Activated CD4-positive, alpha-beta memory T cell treated with anti-CD3 and anti-CD28 coated beads for 36 hours (primary cell): ENCODE data around the gene ANKS1B. TPM values are rescaled to one million over a fixed set of nuclear protein-coding genes. Genes with fewer than 3 reads are reported as not detected.
"Not testable (repeated sequence)": the region's sequence is repeated elsewhere in the genome, so short reads cannot be mapped to it uniquely, and the experiment has no call there.

Experiments used
- CTCF ChIA-PET: fragments of 350-600 bp; sonication (Branson Sonifier 250); formaldehyde crosslinking; loops from one replicate; lab custom pipeline; 2021; ENCODE audit warnings: antibody characterized with exemption, inconsistent platforms; lab: Charles Lee
- POLR2A ChIA-PET: fragments of 350-600 bp; sonication (Branson Sonifier 250); formaldehyde crosslinking; loops from one replicate; lab custom pipeline; 2021; ENCODE audit warnings: antibody characterized with exemption; lab: Charles Lee
- DNase-seq: peaks from one replicate; pipeline ENCODE4 v3.0.0-alpha.2; 2020
- H3K27ac Mint-ChIP-seq: one replicate; pipeline ENCODE4 v1.8.0; 2021; ENCODE audit warnings: mixed read lengths
- H3K27me3 Mint-ChIP-seq: one replicate; pipeline ENCODE4 v1.8.0; 2021; ENCODE audit warnings: mixed read lengths
- H3K36me3 Mint-ChIP-seq: one replicate; pipeline ENCODE4 v1.8.0; 2021; ENCODE audit warnings: mixed read lengths
- H3K4me1 Mint-ChIP-seq: one replicate; pipeline ENCODE4 v1.8.0; 2021; ENCODE audit warnings: low read depth, mixed read lengths
- H3K4me3 Mint-ChIP-seq: one replicate; pipeline ENCODE4 v1.8.0; 2021; ENCODE audit warnings: mild to moderate bottlenecking, mixed read lengths
- H3K9me3 Mint-ChIP-seq: one replicate; pipeline ENCODE4 v1.8.0; 2021; ENCODE audit warnings: mixed read lengths
- intact Hi-C: fragments of 100-400 bp; cut with micrococcal nuclease; formaldehyde crosslinking; loops from one replicate; pipeline ENCODE4 v1.15.1; 2023
- total RNA-seq, 2 experiments: library from RNA; stranded (reverse); gene quantifications; one replicate each; pipeline ENCODE4 v1.2.3, GENCODE V29; 2021

Gene ANKS1B
- total RNA-seq, 2 experiments from 2014 or later = 0.97 to 1.0 TPM

DNA sequence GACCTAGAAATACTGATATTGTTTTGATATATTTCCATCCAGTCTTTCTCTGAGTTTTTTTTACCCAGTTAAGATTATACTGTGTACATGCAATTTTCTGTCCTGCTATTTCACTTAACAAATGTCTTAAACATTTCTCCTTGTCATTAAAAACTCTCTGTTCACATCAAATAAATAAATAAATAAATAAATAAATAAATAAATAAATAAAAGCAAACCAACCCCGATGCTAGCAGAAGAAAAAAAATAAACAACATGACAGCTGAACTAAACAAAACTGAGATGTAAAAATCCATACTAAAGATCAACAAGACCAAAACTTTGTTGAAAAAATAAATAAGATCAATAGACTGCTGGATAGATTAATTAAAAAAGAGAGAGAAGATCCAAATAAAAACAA is 407.6 kb downstream of the ANKS1B start:
- POLR2A ChIA-PET, CTCF ChIA-PET, H3K9me3 Mint-ChIP-seq, H3K4me1 Mint-ChIP-seq, H3K4me3 Mint-ChIP-seq, DNase-seq, intact Hi-C loops, H3K27me3 Mint-ChIP-seq, H3K36me3 Mint-ChIP-seq, H3K27ac Mint-ChIP-seq: not testable (repeated sequence)

DNA sequence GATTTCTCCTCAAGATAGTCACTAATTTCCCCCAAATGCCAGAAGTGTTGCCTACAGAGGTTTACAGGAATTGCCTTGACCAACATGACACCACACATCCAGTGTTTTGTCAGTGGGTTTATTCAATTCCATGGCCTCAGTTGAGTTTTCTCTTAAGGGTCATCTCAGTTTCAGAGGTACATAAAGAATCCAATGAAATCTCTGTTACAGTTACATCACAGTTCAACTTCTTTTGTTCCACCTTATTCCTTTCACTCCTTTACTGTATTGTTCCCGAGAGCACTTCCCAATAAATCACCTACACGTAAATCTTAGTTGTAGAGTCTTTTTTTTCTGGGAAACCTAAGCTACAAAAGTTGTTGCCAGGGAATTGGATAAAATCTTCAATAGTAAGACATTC is 410.8 kb downstream of the ANKS1B start:
- intact Hi-C loops = no loop called here
- Mint-ChIP-seq H3K27me3 (no peaks in the 10 kb centered on the region), H3K27ac (no peak overlapping the region), H3K9me3 (peaks cover 6% of the 10 kb centered on the region), H3K4me1 (no peaks in the 10 kb centered on the region), H3K36me3 (no peaks in the 10 kb centered on the region), H3K4me3 (no peak overlapping the region)
- ChIA-PET CTCF (no interaction called here), POLR2A (no interaction called here)
- DNase-seq = no peak

GRCh38 chr12:99567072-99567471 is 417.7 kb downstream of the ANKS1B start:
- Mint-ChIP-seq H3K27me3 (no peaks in the 10 kb centered on the region), H3K4me1 (no peaks in the 10 kb centered on the region), H3K9me3 (peaks cover 7% of the 10 kb centered on the region), H3K27ac (no peak overlapping the region), H3K36me3 (no peaks in the 10 kb centered on the region), H3K4me3 (no peak overlapping the region)
- POLR2A ChIA-PET = no interaction called here
- CTCF ChIA-PET = no interaction called here
- no peak for DNase-seq
- intact Hi-C loops = no loop called here

DNA sequence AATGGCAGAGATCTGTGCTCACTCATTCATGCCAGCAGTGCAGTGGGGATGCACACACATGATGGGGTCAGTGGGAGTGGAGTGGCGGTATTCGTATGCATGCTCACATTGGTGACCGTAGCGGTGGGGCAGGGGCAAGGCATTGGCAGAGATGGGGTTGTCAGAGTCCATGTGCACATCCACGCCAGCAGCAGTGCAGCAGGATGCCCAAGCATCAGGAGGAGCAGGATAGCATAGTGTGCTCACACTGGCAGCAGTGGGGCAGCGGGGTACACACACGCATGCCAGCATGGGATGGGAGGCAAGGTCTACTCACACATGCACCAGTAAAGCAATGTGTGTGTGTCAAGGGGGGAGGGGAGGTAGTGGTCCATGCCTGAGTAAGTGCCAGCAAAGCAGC is 426.6 kb downstream of the ANKS1B start:
- CTCF ChIA-PET = no interaction called here
- Mint-ChIP-seq H3K27ac (no peak overlapping the region), H3K27me3 (no peaks in the 10 kb centered on the region), H3K36me3 (no peaks in the 10 kb centered on the region), H3K9me3 (no peaks in the 10 kb centered on the region), H3K4me1 (no peaks in the 10 kb centered on the region), H3K4me3 (no peak overlapping the region)
- no peak for DNase-seq
- intact Hi-C loops = no loop called here
- POLR2A ChIA-PET = no interaction called here

DNA sequence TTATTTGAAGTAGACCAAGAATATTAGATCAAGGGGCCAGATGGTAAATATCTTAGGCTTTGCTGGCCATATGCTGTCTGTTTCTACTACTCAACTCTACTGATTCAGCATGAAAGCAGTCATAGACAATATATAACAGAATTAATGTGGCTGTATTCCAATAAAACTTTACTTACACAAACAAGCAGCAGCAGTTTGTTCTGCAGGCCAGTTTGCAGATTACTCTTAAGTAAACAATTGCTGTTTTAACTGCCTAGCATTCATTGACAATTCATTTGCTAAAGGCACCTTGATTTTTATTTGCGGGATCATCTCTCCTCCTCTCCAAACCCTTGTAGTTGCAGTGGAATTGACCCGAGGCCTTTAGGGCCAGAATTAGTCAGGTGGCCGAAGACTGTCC is 431.3 kb downstream of the ANKS1B start:
- no peak overlapping the region for H3K4me3 Mint-ChIP-seq
- no peaks in the 10 kb centered on the region for H3K4me1 Mint-ChIP-seq
- CTCF ChIA-PET = no interaction called here
- no peaks in the 10 kb centered on the region for H3K27me3 Mint-ChIP-seq
- peaks cover 7% of the 10 kb centered on the region for H3K9me3 Mint-ChIP-seq
- intact Hi-C loops = no loop called here
- H3K36me3 Mint-ChIP-seq = no peaks in the 10 kb centered on the region
- H3K27ac Mint-ChIP-seq = no peak overlapping the region
- no peak for DNase-seq
- POLR2A ChIA-PET = no interaction called here

DNA sequence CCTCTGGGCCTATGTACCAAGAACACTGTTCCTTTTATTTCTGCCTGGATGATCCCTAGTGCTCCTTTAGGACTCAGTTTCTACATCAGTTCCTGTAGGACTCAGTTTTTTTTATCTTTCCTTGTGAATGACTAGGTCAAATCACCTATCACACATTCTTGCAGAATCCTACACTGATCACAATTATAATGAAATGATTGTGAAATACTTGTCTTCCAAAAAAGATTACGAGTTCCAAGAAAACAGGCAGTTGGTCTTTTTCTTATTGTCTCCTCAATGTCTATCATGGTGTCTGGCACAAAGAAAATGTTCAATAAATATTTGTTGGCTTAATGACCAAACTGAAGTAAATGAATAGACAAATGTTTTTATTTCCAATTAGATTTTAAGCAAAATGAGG is 432.7 kb downstream of the ANKS1B start:
- CTCF ChIA-PET = no interaction called here

GRCh38 chr12:99549651-99550050 is 435.1 kb downstream of the ANKS1B start:
- peaks cover 8% of the 10 kb centered on the region for H3K9me3 Mint-ChIP-seq
- ChIA-PET POLR2A (no interaction called here), CTCF (interaction anchor here (0.6 kb wide), 1 partner anchor 670 kb away, joined by 3 read pairs; no protein-coding TSS in a partner anchor)
- intact Hi-C loops = no loop called here
- no peak overlapping the region for H3K4me3 Mint-ChIP-seq
- DNase-seq = no peak
- H3K36me3 Mint-ChIP-seq = no peaks in the 10 kb centered on the region
- no peaks in the 10 kb centered on the region for H3K27me3 Mint-ChIP-seq
- H3K4me1 Mint-ChIP-seq = no peaks in the 10 kb centered on the region
- no peak overlapping the region for H3K27ac Mint-ChIP-seq

More for the DNA sequence above, 432.7 kb downstream of the ANKS1B start:
- Mint-ChIP-seq H3K4me3 (no peak overlapping the region), H3K27ac (no peak overlapping the region), H3K27me3 (no peaks in the 10 kb centered on the region), H3K4me1 (no peaks in the 10 kb centered on the region), H3K9me3 (peaks cover 7% of the 10 kb centered on the region), H3K36me3 (no peaks in the 10 kb centered on the region)
- POLR2A ChIA-PET = no interaction called here
- intact Hi-C loops = no loop called here
- DNase-seq = no peak

DNA sequence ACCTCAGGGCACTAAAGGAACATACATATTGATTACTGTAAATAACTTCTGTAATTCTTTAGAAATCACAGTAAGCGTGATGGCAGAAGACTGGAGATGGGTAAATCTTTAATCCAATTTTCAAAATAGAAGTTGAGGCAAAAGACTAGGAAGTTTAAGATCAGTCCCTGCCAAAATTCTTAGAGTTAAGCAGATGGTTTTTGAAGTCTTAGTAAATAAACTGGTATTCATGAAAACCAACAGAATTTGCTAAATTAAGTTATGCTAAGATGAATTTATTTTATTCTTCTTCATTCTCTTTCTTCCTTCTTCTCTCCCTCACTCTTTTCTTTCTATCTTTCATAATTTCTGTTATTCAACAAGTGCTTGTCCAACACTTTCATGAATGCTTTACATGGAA is 435.5 kb downstream of the ANKS1B start:
- no peak for DNase-seq
- Mint-ChIP-seq H3K9me3 (peaks cover 8% of the 10 kb centered on the region), H3K4me1 (no peaks in the 10 kb centered on the region), H3K27me3 (no peaks in the 10 kb centered on the region), H3K36me3 (no peaks in the 10 kb centered on the region), H3K27ac (no peak overlapping the region), H3K4me3 (no peak overlapping the region)
- POLR2A ChIA-PET = no interaction called here
- CTCF ChIA-PET = no interaction called here
- intact Hi-C loops = no loop called here

- Mint-ChIP-seq H3K27ac (no peak overlapping the region), H3K4me3 (no peak overlapping the region), H3K27me3 (no peaks in the 10 kb centered on the region), H3K36me3 (no peaks in the 10 kb centered on the region), H3K9me3 (peaks cover 2% of the 10 kb centered on the region), H3K4me1 (no peaks in the 10 kb centered on the region)
- DNase-seq = no peak
- ChIA-PET POLR2A (no interaction called here), CTCF (no interaction called here)
- intact Hi-C loops = no loop called here
Measured at GRCh38 chr12:99544457-99544856, 440.3 kb downstream of the ANKS1B start.

DNA sequence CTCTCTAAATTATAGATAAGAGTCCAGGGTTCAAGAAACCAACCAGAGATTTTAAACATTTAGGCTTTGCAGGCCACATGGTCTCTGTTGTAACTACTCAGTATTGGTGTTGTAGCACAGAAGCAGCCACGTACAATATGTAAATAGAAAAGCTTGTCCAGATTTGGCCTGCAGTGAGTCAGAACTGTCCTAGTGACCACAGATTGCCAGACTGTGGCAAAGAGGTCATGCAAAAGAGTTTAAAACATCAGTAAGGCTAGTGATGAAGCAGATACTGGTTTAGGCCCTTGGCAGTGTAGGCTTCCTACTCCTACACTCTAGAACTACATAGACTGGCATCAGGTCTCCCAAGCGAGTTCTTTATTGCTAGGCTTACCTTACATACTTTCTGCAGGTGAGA is 454.8 kb downstream of the ANKS1B start:
- CTCF ChIA-PET = no interaction called here
- Mint-ChIP-seq H3K4me3 (no peak overlapping the region), H3K27ac (no peak overlapping the region), H3K27me3 (no peaks in the 10 kb centered on the region), H3K4me1 (no peaks in the 10 kb centered on the region), H3K36me3 (no peaks in the 10 kb centered on the region), H3K9me3 (peaks cover 21% of the 10 kb centered on the region)
- intact Hi-C loops = no loop called here
- POLR2A ChIA-PET = no interaction called here
- DNase-seq = no peak

- no peak overlapping the region for H3K27ac Mint-ChIP-seq
- no peaks in the 10 kb centered on the region for H3K4me1 Mint-ChIP-seq
- CTCF ChIA-PET = no interaction called here
Measured at GRCh38 chr12:99528478-99528877, 456.3 kb downstream of the ANKS1B start.

GRCh38 chr12:99523853-99524252 is 460.9 kb downstream of the ANKS1B start:
- Mint-ChIP-seq H3K27me3 (no peaks in the 10 kb centered on the region), H3K36me3 (no peaks in the 10 kb centered on the region), H3K4me1 (no peaks in the 10 kb centered on the region), H3K27ac (no peak overlapping the region), H3K9me3 (peaks cover 7% of the 10 kb centered on the region), H3K4me3 (no peak overlapping the region)
- intact Hi-C loops = no loop called here
- ChIA-PET POLR2A (no interaction called here), CTCF (no interaction called here)
- DNase-seq = no peak

More at GRCh38 chr12:99528478-99528877, 456.3 kb downstream of the ANKS1B start:
- H3K36me3 Mint-ChIP-seq = no peaks in the 10 kb centered on the region
- no peaks in the 10 kb centered on the region for H3K27me3 Mint-ChIP-seq
- peaks cover 21% of the 10 kb centered on the region for H3K9me3 Mint-ChIP-seq
- no peak overlapping the region for H3K4me3 Mint-ChIP-seq
- DNase-seq = no peak
- POLR2A ChIA-PET = no interaction called here
- intact Hi-C loops = no loop called here

- CTCF ChIA-PET = no interaction called here
Measured at GRCh38 chr12:99522456-99522855, 462.3 kb downstream of the ANKS1B start.

More at GRCh38 chr12:99522456-99522855, 462.3 kb downstream of the ANKS1B start:
- Mint-ChIP-seq H3K27ac (no peak overlapping the region), H3K27me3 (no peaks in the 10 kb centered on the region), H3K4me1 (no peaks in the 10 kb centered on the region), H3K4me3 (no peak overlapping the region), H3K36me3 (no peaks in the 10 kb centered on the region), H3K9me3 (peaks cover 6% of the 10 kb centered on the region)
- POLR2A ChIA-PET = no interaction called here
- no peak for DNase-seq
- intact Hi-C loops = no loop called here
